ENCODE results near the gene SUPT20HL1.

- TF ChIP-seq CTCF (conservative IDR thresholded peaks at IDR 0.05; ENCODE audit: low read length): no peak
- TF ChIP-seq EZH2phosphoT487 (IDR thresholded peaks at IDR 0.05; ENCODE audit: borderline replicate concordance, low read depth, low read length): no peak
Observed at GRCh38 chrX:24369816-24370215, 9.4 kb downstream of the SUPT20HL1 start.

Measured in OCI-LY7 (cell line).